Body of pancreas (tissue), 4 donors: ENCODE measurements around the gene ADGRV1.

Source experiments
- POLR2A ChIP-seq, 3 donors: fragments of 450-650 bp; IDR thresholded peaks; one replicate each; pipeline ENCODE4 v1.6.1; 2016; ENCODE audit warnings: antibody characterized with exemption in 3 of 3, mild to moderate bottlenecking in 2 of 3
- TF ChIP-seq, protein P1 (sequence below), 7 experiments: fragments of 450-650 bp in 4 of 7; fragments of 200-600 bp in 3 of 7; sonication (generic) in 3 of 7; IDR thresholded peaks; one replicate each; pipeline ENCODE4 v1.5.1; 2016 to 2019; ENCODE audit warnings: antibody characterized with exemption in 7 of 7

- TF ChIP-seq POLR2A (IDR thresholded peaks at IDR 0.05): no peak
- TF ChIP-seq, protein P1, sequence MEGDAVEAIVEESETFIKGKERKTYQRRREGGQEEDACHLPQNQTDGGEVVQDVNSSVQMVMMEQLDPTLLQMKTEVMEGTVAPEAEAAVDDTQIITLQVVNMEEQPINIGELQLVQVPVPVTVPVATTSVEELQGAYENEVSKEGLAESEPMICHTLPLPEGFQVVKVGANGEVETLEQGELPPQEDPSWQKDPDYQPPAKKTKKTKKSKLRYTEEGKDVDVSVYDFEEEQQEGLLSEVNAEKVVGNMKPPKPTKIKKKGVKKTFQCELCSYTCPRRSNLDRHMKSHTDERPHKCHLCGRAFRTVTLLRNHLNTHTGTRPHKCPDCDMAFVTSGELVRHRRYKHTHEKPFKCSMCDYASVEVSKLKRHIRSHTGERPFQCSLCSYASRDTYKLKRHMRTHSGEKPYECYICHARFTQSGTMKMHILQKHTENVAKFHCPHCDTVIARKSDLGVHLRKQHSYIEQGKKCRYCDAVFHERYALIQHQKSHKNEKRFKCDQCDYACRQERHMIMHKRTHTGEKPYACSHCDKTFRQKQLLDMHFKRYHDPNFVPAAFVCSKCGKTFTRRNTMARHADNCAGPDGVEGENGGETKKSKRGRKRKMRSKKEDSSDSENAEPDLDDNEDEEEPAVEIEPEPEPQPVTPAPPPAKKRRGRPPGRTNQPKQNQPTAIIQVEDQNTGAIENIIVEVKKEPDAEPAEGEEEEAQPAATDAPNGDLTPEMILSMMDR (IDR thresholded peaks at IDR 0.05): no peak
These were observed 579.0 kb downstream of the ADGRV1 start for GRCh38 chr5:91137647-91138046.
